Chondrocyte (in vitro differentiated cells): ENCODE results near the gene FFAR1. TPM values are rescaled to one million over a fixed set of nuclear protein-coding genes. Genes with fewer than 3 reads are reported as not detected.
A peak's percentile ranks its signal among the peaks of the same experiment; 100 is the strongest.

Source experiments
- DNase-seq: peaks from one replicate; pipeline ENCODE4 v3.0.0; 2021; ENCODE audit warnings: mixed read lengths, low spot score
- H3K27ac Mint-ChIP-seq: one replicate; pipeline ENCODE4 v1.8.0; 2021; ENCODE audit warnings: mild to moderate bottlenecking, moderate library complexity, mixed read lengths; ENCODE audit not compliant: unreplicated experiment
- H3K27me3 Mint-ChIP-seq: 2 replicates; pipeline ENCODE4 v1.8.0; 2021; ENCODE audit warnings: low read depth, mixed read lengths
- H3K36me3 Mint-ChIP-seq: 2 replicates; pipeline ENCODE4 v1.8.0; 2021; ENCODE audit warnings: low read depth, mixed read lengths
- H3K4me1 Mint-ChIP-seq: 2 replicates; pipeline ENCODE4 v1.8.0; 2021; ENCODE audit warnings: low read depth, mild to moderate bottlenecking, mixed read lengths
- H3K4me3 Mint-ChIP-seq: one replicate; pipeline ENCODE4 v1.8.0; 2021; ENCODE audit warnings: mild to moderate bottlenecking, moderate library complexity, mixed read lengths; ENCODE audit not compliant: unreplicated experiment
- H3K9me3 Mint-ChIP-seq: 2 replicates; pipeline ENCODE4 v1.8.0; 2021; ENCODE audit warnings: low read depth, mixed read lengths
- CTCF ChIP-seq: fragments of 200-600 bp; sonication (generic); IDR thresholded peaks from 2 replicates; pipeline ENCODE4 v1.5.0; 2021; ENCODE audit warnings: antibody characterized with exemption, mild to moderate bottlenecking, moderate library complexity
- total RNA-seq: library from RNA; stranded (reverse); gene quantifications from 3 replicates; pipeline ENCODE4 v1.2.1, GENCODE V29; 2021

FFAR1 gene
- total RNA-seq, 1 donor from 2014 or later = not detected

GRCh38 chr19:35337097-35337983 lies 10.4 kb upstream of the FFAR1 start:
- no peak overlapping the region for H3K27ac Mint-ChIP-seq
- no peaks in the 10 kb centered on the region for H3K4me1 Mint-ChIP-seq
- no peaks in the 10 kb centered on the region for H3K9me3 Mint-ChIP-seq
- no peak overlapping the region for H3K4me3 Mint-ChIP-seq
- no peaks in the 10 kb centered on the region for H3K36me3 Mint-ChIP-seq
- no peak for DNase-seq
- no peak for TF ChIP-seq CTCF
- peaks cover 50% of the 10 kb centered on the region for H3K27me3 Mint-ChIP-seq

GRCh38 chr19:35337984-35338296 lies 9.8 kb upstream of the FFAR1 start:
- Mint-ChIP-seq H3K27ac (no peak overlapping the region), H3K27me3 (peaks cover 47% of the 10 kb centered on the region), H3K4me3 (no peak overlapping the region), H3K4me1 (no peaks in the 10 kb centered on the region), H3K36me3 (no peaks in the 10 kb centered on the region), H3K9me3 (no peaks in the 10 kb centered on the region)
- no peak for DNase-seq
- no peak for TF ChIP-seq CTCF

GRCh38 chr19:35340431-35340830 lies 7.3 kb upstream of the FFAR1 start:
- H3K4me1 Mint-ChIP-seq = no peaks in the 10 kb centered on the region
- H3K27me3 Mint-ChIP-seq = peaks cover 37% of the 10 kb centered on the region
- no peaks in the 10 kb centered on the region for H3K36me3 Mint-ChIP-seq
- no peak for TF ChIP-seq CTCF
- no peaks in the 10 kb centered on the region for H3K9me3 Mint-ChIP-seq
- DNase-seq = peak; percentile 54
- no peak overlapping the region for H3K4me3 Mint-ChIP-seq
- H3K27ac Mint-ChIP-seq = no peak overlapping the region

- Mint-ChIP-seq H3K27ac (no peak overlapping the region), H3K27me3 (peaks cover 42% of the 10 kb centered on the region), H3K4me1 (no peaks in the 10 kb centered on the region), H3K4me3 (no peak overlapping the region), H3K36me3 (no peaks in the 10 kb centered on the region), H3K9me3 (no peaks in the 10 kb centered on the region)
- peak; percentile 74 for DNase-seq
- TF ChIP-seq CTCF = no peak
These were observed 6.7 kb upstream of the FFAR1 start for GRCh38 chr19:35341006-35341405.

- Mint-ChIP-seq H3K36me3 (no peaks in the 10 kb centered on the region), H3K27ac (no peak overlapping the region), H3K9me3 (no peaks in the 10 kb centered on the region), H3K27me3 (peaks cover 44% of the 10 kb centered on the region), H3K4me1 (no peaks in the 10 kb centered on the region), H3K4me3 (no peak overlapping the region)
- no peak for TF ChIP-seq CTCF
- peak; percentile 69 for DNase-seq
These were observed 6.0 kb upstream of the FFAR1 start for GRCh38 chr19:35341565-35342225.
